ENCODE results near the gene HEPHL1. TPM values are rescaled to one million over a fixed set of nuclear protein-coding genes. Genes with fewer than 3 reads are reported as not detected.

HEPHL1 gene
- total RNA-seq, 1 donor from 2014 or later = not detected

GRCh38 chr11:94066901-94067429 lies 45.8 kb downstream of the HEPHL1 start:
- no peaks in the 10 kb centered on the region for H3K4me1 Mint-ChIP-seq (ENCODE audit: low read depth)
- H3K36me3 Mint-ChIP-seq (ENCODE audit: low read depth) = no peaks in the 10 kb centered on the region
- no peak for DNase-seq (ENCODE audit: low spot score)
- no peak overlapping the region for H3K4me3 Mint-ChIP-seq (ENCODE audit: unreplicated experiment)
- no peak for TF ChIP-seq CTCF (IDR thresholded peaks at IDR 0.05)
- H3K27me3 Mint-ChIP-seq (ENCODE audit: low read depth) = peaks cover 18% of the 10 kb centered on the region
- H3K9me3 Mint-ChIP-seq (ENCODE audit: low read depth) = peaks cover 3% of the 10 kb centered on the region
- H3K27ac Mint-ChIP-seq (ENCODE audit: unreplicated experiment) = no peak overlapping the region

- Mint-ChIP-seq H3K36me3 (ENCODE audit: low read depth) (no peaks in the 10 kb centered on the region), H3K4me1 (ENCODE audit: low read depth) (no peaks in the 10 kb centered on the region), H3K27ac (ENCODE audit: unreplicated experiment) (no peak overlapping the region), H3K4me3 (ENCODE audit: unreplicated experiment) (no peak overlapping the region), H3K9me3 (ENCODE audit: low read depth) (peaks cover 3% of the 10 kb centered on the region), H3K27me3 (ENCODE audit: low read depth) (peaks cover 14% of the 10 kb centered on the region)
- DNase-seq (ENCODE audit: low spot score) = no peak
- no peak for TF ChIP-seq CTCF (IDR thresholded peaks at IDR 0.05)
These were observed 47.6 kb downstream of the HEPHL1 start for GRCh38 chr11:94068764-94069163.

- no peaks in the 10 kb centered on the region for H3K36me3 Mint-ChIP-seq (ENCODE audit: low read depth)
- peaks cover 24% of the 10 kb centered on the region for H3K27me3 Mint-ChIP-seq (ENCODE audit: low read depth)
- H3K27ac Mint-ChIP-seq (ENCODE audit: unreplicated experiment) = no peak overlapping the region
- no peak overlapping the region for H3K4me3 Mint-ChIP-seq (ENCODE audit: unreplicated experiment)
- no peaks in the 10 kb centered on the region for H3K4me1 Mint-ChIP-seq (ENCODE audit: low read depth)
- no peak for DNase-seq (ENCODE audit: low spot score)
- H3K9me3 Mint-ChIP-seq (ENCODE audit: low read depth) = peaks cover 11% of the 10 kb centered on the region
- TF ChIP-seq CTCF (IDR thresholded peaks at IDR 0.05) = no peak
These were observed 56.6 kb downstream of the HEPHL1 start for GRCh38 chr11:94077552-94078293.

- H3K4me1 Mint-ChIP-seq (ENCODE audit: low read depth) = no peaks in the 10 kb centered on the region
These were observed 63.0 kb downstream of the HEPHL1 start for GRCh38 chr11:94084164-94084563.

GRCh38 chr11:94088906-94089305 lies 67.8 kb downstream of the HEPHL1 start:
- DNase-seq (ENCODE audit: low spot score) = no peak
- Mint-ChIP-seq H3K4me3 (ENCODE audit: unreplicated experiment) (no peak overlapping the region), H3K27me3 (ENCODE audit: low read depth) (peaks cover 28% of the 10 kb centered on the region), H3K27ac (ENCODE audit: unreplicated experiment) (no peak overlapping the region), H3K9me3 (ENCODE audit: low read depth) (peaks cover 3% of the 10 kb centered on the region), H3K4me1 (ENCODE audit: low read depth) (no peaks in the 10 kb centered on the region), H3K36me3 (ENCODE audit: low read depth) (peaks cover 2% of the 10 kb centered on the region)
- TF ChIP-seq CTCF (IDR thresholded peaks at IDR 0.05) = no peak

More at GRCh38 chr11:94084164-94084563, 63.0 kb downstream of the HEPHL1 start:
- no peak for DNase-seq (ENCODE audit: low spot score)
- H3K4me3 Mint-ChIP-seq (ENCODE audit: unreplicated experiment) = no peak overlapping the region
- TF ChIP-seq CTCF (IDR thresholded peaks at IDR 0.05) = no peak
- no peaks in the 10 kb centered on the region for H3K36me3 Mint-ChIP-seq (ENCODE audit: low read depth)
- peaks cover 38% of the 10 kb centered on the region for H3K27me3 Mint-ChIP-seq (ENCODE audit: low read depth)
- peaks cover 11% of the 10 kb centered on the region for H3K9me3 Mint-ChIP-seq (ENCODE audit: low read depth)
- no peak overlapping the region for H3K27ac Mint-ChIP-seq (ENCODE audit: unreplicated experiment)

Data from chondrocyte (in vitro differentiated cells).